OCI-LY1 (cell line): ENCODE data around the gene TNFRSF14.

ENCODE experiments used
- H2AFZ ChIP-seq: fragments of 200-600 bp; sonication (generic), shearing (Covaris generic); 2 replicates; pipeline ENCODE4 v1.6.0; 2014; ENCODE audit warnings: antibody characterized with exemption, mild to moderate bottlenecking, low read length
- H3F3A ChIP-seq: fragments of 200-600 bp; sonication (generic), shearing (Covaris generic); 2 replicates; pipeline ENCODE4 v1.6.0; 2014; ENCODE audit warnings: mild to moderate bottlenecking, antibody characterized with exemption, low read length, moderate library complexity; ENCODE audit not compliant: insufficient read depth
- H3K27ac ChIP-seq: fragments of 200-600 bp; sonication (generic); 2 replicates; pipeline ENCODE4 v1.5.1; 2014; ENCODE audit warnings: low read length, mixed run types, mild to moderate bottlenecking, low read depth; ENCODE audit not compliant: poor library complexity, severe bottlenecking
- H3K27me3 ChIP-seq: fragments of 200-600 bp; sonication (generic); 2 replicates; pipeline ENCODE4 v1.6.0; 2014; ENCODE audit warnings: antibody characterized with exemption, mild to moderate bottlenecking, low read length, moderate library complexity; ENCODE audit not compliant: insufficient read depth
- H3K36me3 ChIP-seq: fragments of 200-600 bp; sonication (generic); 2 replicates; pipeline ENCODE4 v1.6.1; 2014; ENCODE audit warnings: mild to moderate bottlenecking, antibody characterized with exemption, low read length, moderate library complexity, mixed read lengths; ENCODE audit not compliant: insufficient read depth
- H3K4me1 ChIP-seq: fragments of 200-600 bp; sonication (generic); 2 replicates; pipeline ENCODE4 v1.5.1; 2014; ENCODE audit warnings: mild to moderate bottlenecking, low read length, moderate library complexity; ENCODE audit not compliant: insufficient read depth, severe bottlenecking
- H3K4me2 ChIP-seq: fragments of 200-600 bp; sonication (generic), shearing (Covaris generic); 2 replicates; pipeline ENCODE4 v1.6.1; 2014; ENCODE audit warnings: low read length
- H3K4me3 ChIP-seq: fragments of 200-600 bp; sonication (generic); 2 replicates; pipeline ENCODE4 v1.5.1; 2014; ENCODE audit warnings: low read length, low read depth, mild to moderate bottlenecking, mixed read lengths; ENCODE audit not compliant: poor library complexity, severe bottlenecking
- H3K79me2 ChIP-seq: fragments of 200-600 bp; shearing (Covaris generic); 2 replicates; pipeline ENCODE4 v1.6.1; 2016; ENCODE audit warnings: mixed run types, low read length, mixed read lengths; ENCODE audit not compliant: insufficient read depth
- H3K9ac ChIP-seq: fragments of 200-600 bp; sonication (generic), shearing (Covaris generic); 2 replicates; pipeline ENCODE4 v1.6.1; 2014; ENCODE audit warnings: mild to moderate bottlenecking, low read length, mixed read lengths
- H3K9me2 ChIP-seq: fragments of 200-600 bp; sonication (generic), shearing (Covaris generic); 2 replicates; pipeline ENCODE4 v1.6.1; 2014; ENCODE audit warnings: low read depth, mild to moderate bottlenecking, low read length, mixed read lengths
- H3K9me3 ChIP-seq: fragments of 200-600 bp; shearing (Covaris generic); 2 replicates; pipeline ENCODE4 v1.6.1; 2014; ENCODE audit warnings: low read length, mixed read lengths
- H4K20me1 ChIP-seq: fragments of 200-600 bp; sonication (generic), shearing (Covaris generic); 2 replicates; pipeline ENCODE4 v1.6.0; 2016; ENCODE audit warnings: mild to moderate bottlenecking, low read length; ENCODE audit not compliant: insufficient read depth
- EZH2 ChIP-seq: fragments of 200-600 bp; sonication (generic), shearing (Covaris generic); IDR thresholded peaks from 2 replicates; pipeline ENCODE4 v1.8.0; 2017; ENCODE audit warnings: borderline replicate concordance, mixed run types, mild to moderate bottlenecking, antibody characterized with exemption, low read length, moderate library complexity, mixed read lengths
- TF ChIP-seq, protein P1 (sequence below): fragments of 200-600 bp; sonication (generic), shearing (Covaris generic); IDR thresholded peaks from 2 replicates; pipeline ENCODE4 v1.5.1; 2017; ENCODE audit warnings: mild to moderate bottlenecking, antibody characterized with exemption, low read length, moderate library complexity, mixed read lengths

TNFRSF14 gene

DNA sequence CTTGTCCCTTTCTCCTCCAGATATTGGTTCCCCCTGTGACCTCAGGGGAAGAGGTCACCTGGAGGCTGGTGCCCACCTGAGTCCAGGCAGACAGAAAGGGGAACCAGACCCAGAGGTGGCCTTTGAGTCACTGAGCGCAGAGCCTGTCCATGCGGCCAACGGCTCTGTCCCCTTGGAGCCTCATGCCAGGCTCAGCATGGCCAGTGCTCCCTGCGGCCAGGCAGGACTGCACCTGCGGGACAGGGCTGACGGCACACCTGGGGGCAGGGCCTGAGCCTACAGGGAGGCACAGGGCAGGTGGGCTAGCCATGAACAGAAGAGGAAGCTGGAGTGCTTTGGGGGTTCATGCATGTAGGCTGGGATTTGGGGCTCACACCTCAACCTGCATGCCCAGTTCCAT is 2.7 kb downstream of the TNFRSF14 start:
- TF ChIP-seq EZH2: no peak
- Histone ChIP-seq H3K9me2 (no peaks in the 10 kb centered on the region), H3K4me2 (no peak overlapping the region), H3K79me2 (no peaks in the 10 kb centered on the region), H3K27ac (no peak overlapping the region), H3K9ac (no peak overlapping the region), H3K27me3 (no peaks in the 10 kb centered on the region), H2AFZ (no peak overlapping the region), H4K20me1 (no peaks in the 10 kb centered on the region), H3F3A (no peaks in the 10 kb centered on the region), H3K4me3 (no peak overlapping the region), H3K36me3 (no peaks in the 10 kb centered on the region), H3K9me3 (no peaks in the 10 kb centered on the region), H3K4me1 (peaks cover 12% of the 10 kb centered on the region)

GRCh38 chr1:2559509-2560298 is 3.5 kb downstream of the TNFRSF14 start:
- Histone ChIP-seq H4K20me1 (no peaks in the 10 kb centered on the region), H3K9me3 (no peaks in the 10 kb centered on the region), H3K4me1 (peaks cover 12% of the 10 kb centered on the region), H3K4me2 (no peak overlapping the region), H3K36me3 (no peaks in the 10 kb centered on the region), H3K27ac (no peak overlapping the region), H3K27me3 (no peaks in the 10 kb centered on the region; the same call in 1 of the 2 replicates), H3K4me3 (no peak overlapping the region), H3K79me2 (no peaks in the 10 kb centered on the region), H3K9me2 (no peaks in the 10 kb centered on the region), H3F3A (no peaks in the 10 kb centered on the region), H2AFZ (no peak overlapping the region), H3K9ac (no peak overlapping the region)
- no peak for TF ChIP-seq EZH2
- TF ChIP-seq, protein P1, sequence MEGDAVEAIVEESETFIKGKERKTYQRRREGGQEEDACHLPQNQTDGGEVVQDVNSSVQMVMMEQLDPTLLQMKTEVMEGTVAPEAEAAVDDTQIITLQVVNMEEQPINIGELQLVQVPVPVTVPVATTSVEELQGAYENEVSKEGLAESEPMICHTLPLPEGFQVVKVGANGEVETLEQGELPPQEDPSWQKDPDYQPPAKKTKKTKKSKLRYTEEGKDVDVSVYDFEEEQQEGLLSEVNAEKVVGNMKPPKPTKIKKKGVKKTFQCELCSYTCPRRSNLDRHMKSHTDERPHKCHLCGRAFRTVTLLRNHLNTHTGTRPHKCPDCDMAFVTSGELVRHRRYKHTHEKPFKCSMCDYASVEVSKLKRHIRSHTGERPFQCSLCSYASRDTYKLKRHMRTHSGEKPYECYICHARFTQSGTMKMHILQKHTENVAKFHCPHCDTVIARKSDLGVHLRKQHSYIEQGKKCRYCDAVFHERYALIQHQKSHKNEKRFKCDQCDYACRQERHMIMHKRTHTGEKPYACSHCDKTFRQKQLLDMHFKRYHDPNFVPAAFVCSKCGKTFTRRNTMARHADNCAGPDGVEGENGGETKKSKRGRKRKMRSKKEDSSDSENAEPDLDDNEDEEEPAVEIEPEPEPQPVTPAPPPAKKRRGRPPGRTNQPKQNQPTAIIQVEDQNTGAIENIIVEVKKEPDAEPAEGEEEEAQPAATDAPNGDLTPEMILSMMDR: no peak

- Histone ChIP-seq H2AFZ (no peak overlapping the region), H3K9me3 (no peaks in the 10 kb centered on the region), H3K4me1 (peaks cover 11% of the 10 kb centered on the region), H3K9me2 (no peaks in the 10 kb centered on the region), H3K4me2 (no peak overlapping the region), H3K36me3 (no peaks in the 10 kb centered on the region), H4K20me1 (no peaks in the 10 kb centered on the region), H3F3A (no peaks in the 10 kb centered on the region), H3K4me3 (no peak overlapping the region), H3K27me3 (no peaks in the 10 kb centered on the region; the same call in 1 of the 2 replicates), H3K9ac (no peak overlapping the region), H3K27ac (no peak overlapping the region), H3K79me2 (no peaks in the 10 kb centered on the region)
- TF ChIP-seq, protein P1: no peak
- TF ChIP-seq EZH2: no peak
These were observed 4.3 kb downstream of the TNFRSF14 start for GRCh38 chr1:2560299-2561073.
